Measurements from ENCODE around the gene SCAMP3.

The SCAMP3 gene

GRCh38 chr1:155285063-155285462 lies 22.9 kb upstream of the SCAMP3 start:
- DNase-seq = no peak

- no peak for DNase-seq
Observed at GRCh38 chr1:155284476-155284875, 22.3 kb upstream of the SCAMP3 start.

GRCh38 chr1:155282488-155283091 lies 20.4 kb upstream of the SCAMP3 start:
- DNase-seq = no peak

DNA sequence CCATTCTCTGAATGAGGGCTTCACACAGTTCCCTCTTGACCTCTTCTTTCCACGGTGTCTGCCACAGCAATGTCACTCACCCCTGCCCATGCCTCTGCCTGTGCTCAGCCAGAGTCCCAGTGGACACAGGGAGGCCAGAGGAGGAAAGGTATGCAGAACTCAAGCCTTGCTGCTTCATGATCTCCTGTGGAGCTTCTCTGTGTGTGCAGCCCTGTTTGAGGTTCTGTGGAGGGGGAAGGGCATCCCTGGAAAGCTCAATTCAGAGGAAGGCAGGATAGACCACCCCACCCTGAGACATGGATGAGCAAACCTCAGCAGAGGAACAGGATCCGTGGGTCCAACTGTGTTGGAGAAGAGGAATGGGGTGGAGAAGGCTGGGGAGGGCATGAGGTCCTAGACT lies 17.1 kb upstream of the SCAMP3 start:
- no peak for DNase-seq

GRCh38 chr1:155278689-155279160 lies 16.6 kb upstream of the SCAMP3 start:
- DNase-seq = no peak

- DNase-seq = peak; percentile 68
Observed at GRCh38 chr1:155277902-155278688, 15.9 kb upstream of the SCAMP3 start.

DNA sequence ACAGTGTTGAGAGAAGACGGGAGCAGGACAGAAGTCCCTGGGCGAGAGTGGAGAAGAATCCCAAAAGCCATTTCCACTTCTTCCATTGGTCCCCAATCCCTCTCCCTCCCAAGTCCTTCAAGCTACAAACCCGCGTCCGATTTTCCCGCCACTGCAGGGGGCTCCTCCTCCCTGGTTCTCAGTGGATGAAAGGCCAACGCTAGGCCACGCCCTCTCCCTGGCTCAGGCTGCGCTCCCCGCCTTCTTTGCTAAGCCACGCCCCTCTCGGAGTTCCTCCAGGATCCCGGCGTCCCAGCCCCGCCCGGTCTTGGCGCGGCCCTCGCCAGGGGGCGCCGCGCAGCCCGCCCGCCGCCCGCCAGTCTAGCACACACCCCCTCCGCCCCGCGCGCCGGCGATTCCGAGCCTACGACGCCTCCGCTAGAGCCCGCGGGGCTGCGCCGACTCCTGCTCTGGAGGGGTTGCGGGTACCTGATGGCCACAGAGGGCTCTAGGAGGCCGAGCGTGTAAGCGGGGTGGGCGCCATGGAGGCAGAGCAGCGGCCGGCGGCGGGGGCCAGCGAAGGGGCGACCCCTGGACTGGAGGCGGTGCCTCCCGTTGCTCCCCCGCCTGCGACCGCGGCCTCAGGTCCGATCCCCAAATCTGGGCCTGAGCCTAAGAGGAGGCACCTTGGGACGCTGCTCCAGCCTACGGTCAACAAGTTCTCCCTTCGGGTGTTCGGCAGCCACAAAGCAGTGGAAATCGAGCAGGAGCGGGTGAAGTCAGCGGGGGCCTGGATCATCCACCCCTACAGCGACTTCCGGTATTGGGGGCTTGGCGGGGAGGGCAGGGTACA lies 15.1 kb upstream of the SCAMP3 start, which contains the start of gene HCN3:
Gene HCN3, plus strand, starts transcription at position 394 of the 832 bp plus-strand sequence. Its CDS starts 128 bp downstream, at position 522.
- DNase-seq = peak; percentile 86

- DNase-seq = peak; percentile 94
Observed at GRCh38 chr1:155273343-155274245, 11.4 kb upstream of the SCAMP3 start, which contains the start of gene CLK2. Gene CLK2, minus strand, starts transcription at chr1:155273504. Its CDS starts 2,527 bp downstream, at chr1:155270977.

DNA sequence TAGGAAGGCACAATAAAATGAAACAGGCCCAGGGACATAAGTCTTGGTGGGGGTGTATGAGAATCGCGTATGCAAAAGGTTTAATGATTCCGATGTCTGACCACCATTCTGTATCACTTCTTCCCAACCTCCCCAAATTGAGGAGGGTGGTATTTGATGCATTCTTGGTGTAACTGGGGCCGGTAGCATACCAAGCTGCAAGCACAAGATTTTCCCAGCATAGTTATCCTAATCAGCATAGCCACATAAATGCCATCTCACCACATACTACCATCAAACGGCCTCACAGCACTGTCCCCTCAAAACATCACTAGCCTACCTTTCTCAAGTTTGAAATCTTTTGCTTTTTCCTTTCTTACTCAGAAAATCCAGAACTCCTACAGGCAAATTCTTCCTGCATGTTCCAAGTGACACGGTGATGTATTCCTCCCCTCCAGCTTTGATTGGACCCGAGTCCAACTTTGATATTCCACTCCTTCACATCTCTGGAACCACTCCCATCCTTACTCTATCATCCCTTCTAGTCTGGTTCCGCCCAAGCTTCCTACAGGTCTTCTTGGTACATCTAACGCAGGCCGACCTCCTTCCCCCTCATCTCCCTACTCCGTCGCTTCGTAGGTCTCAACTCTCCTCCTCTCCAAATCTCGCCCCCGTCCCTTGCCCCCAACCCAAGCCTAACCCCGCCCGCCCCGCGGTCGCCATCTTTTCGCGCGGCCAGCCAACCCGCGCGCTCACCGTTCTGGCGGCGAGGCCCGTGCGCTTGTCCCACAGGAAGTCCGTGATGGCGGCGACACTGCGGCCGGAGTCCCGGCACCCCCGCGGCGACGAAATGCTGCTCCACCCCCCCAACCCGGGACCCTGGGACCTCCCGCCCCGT lies 10.5 kb upstream of the SCAMP3 start:
- no peak for DNase-seq

- no peak for DNase-seq
Observed at GRCh38 chr1:155269381-155269780, 7.2 kb upstream of the SCAMP3 start.

GRCh38 chr1:155268630-155269029 lies 6.5 kb upstream of the SCAMP3 start:
- no peak for DNase-seq

DNA sequence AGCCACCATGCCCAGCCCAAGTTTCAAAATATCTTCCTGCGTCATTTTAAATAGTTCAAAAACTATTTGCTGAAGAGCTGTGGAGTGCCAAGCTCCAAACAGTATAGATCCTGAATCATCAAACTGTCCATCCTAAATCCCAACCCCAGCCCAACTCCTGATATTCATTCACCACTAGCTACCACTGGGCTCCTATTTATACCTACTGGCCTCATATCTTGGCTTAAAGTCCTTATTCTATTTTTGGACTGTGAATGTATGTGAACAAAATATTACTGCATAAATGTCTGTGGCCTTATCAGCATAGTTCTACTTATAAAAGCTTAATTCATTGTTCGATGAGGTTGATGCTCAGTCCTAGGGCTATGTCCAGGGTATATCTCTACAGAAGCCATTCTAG lies 5.2 kb upstream of the SCAMP3 start:
- DNase-seq = no peak

- DNase-seq = no peak
Observed at GRCh38 chr1:155266553-155266952, 4.4 kb upstream of the SCAMP3 start.

GRCh38 chr1:155263067-155263466 lies 907 bp upstream of the SCAMP3 start:
- no peak for DNase-seq

DNA sequence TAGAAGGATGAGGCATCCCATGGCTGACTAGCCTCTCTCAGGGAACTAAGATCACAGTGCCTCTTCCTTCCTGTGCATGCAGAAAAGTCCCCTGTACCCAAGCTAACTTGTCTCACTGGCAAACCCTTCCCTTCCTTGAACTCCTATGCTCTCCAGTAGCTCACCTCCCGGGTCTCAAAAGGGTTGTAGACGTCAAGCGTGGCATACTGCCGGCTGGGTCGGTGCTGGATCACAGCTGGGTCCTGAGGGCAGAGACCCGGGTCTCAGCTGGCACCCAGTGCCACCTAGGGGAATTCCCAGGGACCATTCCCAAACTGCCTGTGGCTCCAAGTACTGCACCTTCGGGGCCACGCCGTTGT lies 688 bp downstream of the SCAMP3 start:
- no peak for DNase-seq

DNA sequence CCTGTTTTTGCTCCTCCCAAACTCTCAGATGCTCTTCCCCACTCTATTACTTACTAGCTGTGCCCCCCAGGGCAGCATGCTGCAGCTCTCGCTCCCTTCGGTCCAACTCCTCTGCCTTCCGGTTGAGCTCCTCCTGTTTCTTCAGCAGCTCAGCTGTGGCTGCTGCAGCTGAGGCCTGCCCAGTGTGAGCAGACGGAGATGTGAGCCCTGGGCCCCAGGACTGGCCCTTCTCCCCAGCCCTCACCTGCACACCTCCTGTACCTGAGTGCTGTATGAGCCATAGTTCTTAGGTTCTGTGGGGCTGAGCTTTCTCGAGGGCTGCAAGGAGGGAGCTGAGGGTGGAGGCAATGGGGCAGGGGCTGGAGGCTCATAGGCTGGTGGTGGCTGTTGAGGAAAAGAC lies 1.9 kb downstream of the SCAMP3 start:
- DNase-seq = no peak

DNA sequence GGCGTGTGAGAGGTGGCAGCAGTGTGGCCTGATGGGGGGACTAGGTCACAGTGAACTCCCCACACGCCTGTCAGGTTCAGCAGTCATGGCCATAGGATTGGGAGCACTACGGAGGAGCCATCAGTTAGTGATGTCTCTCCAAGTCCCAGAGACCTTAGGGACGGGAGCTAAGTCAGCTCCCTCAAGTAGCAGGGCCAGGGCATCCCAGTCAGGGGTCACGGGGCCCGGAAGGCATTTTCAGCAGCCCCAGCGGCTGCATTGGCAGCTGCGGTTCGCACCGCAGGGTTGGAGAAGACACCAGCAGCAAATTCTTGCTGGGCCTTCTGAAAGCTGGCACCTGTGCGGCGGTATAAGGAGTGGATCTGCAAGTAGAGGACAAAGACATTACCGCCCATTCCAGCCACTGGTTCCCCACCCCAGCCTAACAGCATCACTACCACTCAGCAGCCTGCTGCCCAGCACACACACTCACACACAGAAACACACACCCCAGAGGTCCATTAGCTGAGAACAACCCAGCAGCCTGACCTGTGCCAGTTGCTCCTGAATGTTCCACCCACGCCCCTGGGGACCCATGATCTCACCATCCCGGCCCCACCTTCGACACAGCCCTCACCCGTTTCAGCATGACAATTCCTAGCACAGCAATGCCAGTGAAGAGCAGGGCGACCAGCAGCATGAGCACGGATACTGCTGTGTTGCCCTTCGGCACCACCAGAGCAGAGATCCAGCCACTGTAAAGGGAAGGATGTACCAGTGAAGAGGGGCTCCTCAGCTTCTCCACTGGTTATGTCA lies 5.9 kb downstream of the SCAMP3 start:
- no peak for DNase-seq

DNA sequence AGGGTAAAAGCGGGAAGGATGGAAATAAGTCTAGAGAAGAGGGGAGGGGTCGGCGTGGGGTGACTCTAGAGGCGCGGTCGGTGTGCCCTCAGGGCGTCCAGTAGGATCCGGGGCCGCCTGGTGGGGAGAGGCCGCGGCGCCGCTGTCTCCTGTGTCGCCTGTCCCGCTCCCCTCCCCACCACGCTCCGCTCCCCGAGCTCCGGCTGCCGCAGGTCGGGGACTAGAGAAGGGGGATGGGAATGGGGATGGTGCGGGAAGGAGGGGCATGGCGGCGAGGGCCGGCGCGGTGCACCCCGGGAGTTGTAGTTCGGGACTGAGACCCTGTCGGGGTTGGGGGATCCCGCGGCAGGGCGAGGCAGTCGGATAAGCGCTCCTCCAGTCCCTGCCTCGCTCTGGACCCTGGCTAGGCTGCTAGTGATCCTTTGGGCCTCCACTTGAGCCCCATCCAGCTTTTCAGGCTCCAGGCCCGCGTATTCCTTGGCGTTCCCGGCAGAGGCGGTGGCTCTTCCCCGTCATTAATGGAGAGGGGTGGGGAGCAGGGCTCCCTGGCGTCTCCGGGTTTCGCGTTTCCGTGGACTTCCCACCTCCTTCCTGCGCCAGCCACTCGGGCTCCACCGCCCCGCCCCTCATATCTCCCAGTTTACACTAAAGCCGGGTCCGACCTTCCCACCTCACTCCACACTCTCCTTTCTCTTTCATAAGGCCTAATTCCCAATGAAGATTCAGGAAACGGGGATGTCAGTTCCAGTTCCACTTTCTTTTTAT lies 6.7 kb downstream of the SCAMP3 start, which contains the start of gene ENTREP3:
Gene ENTREP3, minus strand, starts transcription at position 241 of the 765 bp plus-strand sequence. CDS start 606 bp downstream, outside the sequence.
- DNase-seq = peak; percentile 59

- no peak for DNase-seq
Observed at GRCh38 chr1:155254714-155255242, 7.4 kb downstream of the SCAMP3 start.
